ENCODE results near the gene GEMIN5.

Gene GEMIN5

GRCh38 chr5:154849264-154849785 lies 88.7 kb downstream of the GEMIN5 start:
- H3K27ac ChIP-seq = 0 out of 2 replicates have a peak overlapping the region, but pooled peaks have one; percentile 4
- CTCF ChIA-PET = interaction anchor here (0.7 to 1.1 kb wide), 3 partner anchors 8 to 139 kb away, joined by 4 to 6 read pairs (median 5); no protein-coding TSS in a partner anchor
- no peak for DNase-seq (ENCODE audit: low spot score)
- POLR2A ChIA-PET (ENCODE audit: low non-redundant PET) = interaction anchor here (0.7 kb wide), 1 partner anchor 8 kb away, joined by 4 read pairs; no protein-coding TSS in a partner anchor
- no peak for TF ChIP-seq CTCF (conservative IDR thresholded peaks at IDR 0.05; ENCODE audit: low read depth)

GRCh38 chr5:154844809-154845208 lies 93.2 kb downstream of the GEMIN5 start:
- TF ChIP-seq CTCF (conservative IDR thresholded peaks at IDR 0.05; ENCODE audit: low read depth) = no peak
- ChIA-PET POLR2A (ENCODE audit: low non-redundant PET) (no interaction called here), CTCF (no interaction called here)

GRCh38 chr5:154842689-154843530 lies 95.1 kb downstream of the GEMIN5 start:
- ChIA-PET CTCF (no interaction called here), POLR2A (ENCODE audit: low non-redundant PET) (interaction anchor here (0.5 kb wide), 1 partner anchor 16 kb away, joined by 3 read pairs; the partner anchor contains the start of gene CNOT8)
- DNase-seq (ENCODE audit: low spot score) = no peak
- no peak overlapping the region for H3K27ac ChIP-seq
- no peak for TF ChIP-seq CTCF (conservative IDR thresholded peaks at IDR 0.05; ENCODE audit: low read depth)

More at GRCh38 chr5:154844809-154845208, 93.2 kb downstream of the GEMIN5 start:
- no peak for DNase-seq (ENCODE audit: low spot score)
- no peak overlapping the region for H3K27ac ChIP-seq

- POLR2A ChIA-PET (ENCODE audit: low non-redundant PET) = interaction anchor here (1.2 kb wide), 1 partner anchor 8 kb away, joined by 4 read pairs; no protein-coding TSS in a partner anchor
- TF ChIP-seq CTCF (conservative IDR thresholded peaks at IDR 0.05; ENCODE audit: low read depth) = no peak
- peak overlapping the region; percentile 24; the same call in 1 of the 2 replicates for H3K27ac ChIP-seq
- CTCF ChIA-PET = interaction anchor here (0.8 to 1.2 kb wide), 2 partner anchors 8 to 16 kb away, joined by 4 to 6 read pairs; no protein-coding TSS in a partner anchor
- DNase-seq (ENCODE audit: low spot score) = no peak
These were observed 96.7 kb downstream of the GEMIN5 start for GRCh38 chr5:154841273-154841661.

GRCh38 chr5:154840435-154841272 lies 97.4 kb downstream of the GEMIN5 start:
- no peak for DNase-seq (ENCODE audit: low spot score)
- ChIA-PET POLR2A (ENCODE audit: low non-redundant PET) (interaction anchor here (1.2 kb wide), 1 partner anchor 9 kb away, joined by 4 read pairs; no protein-coding TSS in a partner anchor), CTCF (interaction anchor here (0.6 to 1.2 kb wide), 3 partner anchors 9 to 16 kb away, joined by 4 to 6 read pairs (median 4); no protein-coding TSS in a partner anchor)
- peak overlapping the region; percentile 24; the same call in 1 of the 2 replicates for H3K27ac ChIP-seq
- TF ChIP-seq CTCF (conservative IDR thresholded peaks at IDR 0.05; ENCODE audit: low read depth) = no peak
